ENCODE results near the gene COX15.

DNA sequence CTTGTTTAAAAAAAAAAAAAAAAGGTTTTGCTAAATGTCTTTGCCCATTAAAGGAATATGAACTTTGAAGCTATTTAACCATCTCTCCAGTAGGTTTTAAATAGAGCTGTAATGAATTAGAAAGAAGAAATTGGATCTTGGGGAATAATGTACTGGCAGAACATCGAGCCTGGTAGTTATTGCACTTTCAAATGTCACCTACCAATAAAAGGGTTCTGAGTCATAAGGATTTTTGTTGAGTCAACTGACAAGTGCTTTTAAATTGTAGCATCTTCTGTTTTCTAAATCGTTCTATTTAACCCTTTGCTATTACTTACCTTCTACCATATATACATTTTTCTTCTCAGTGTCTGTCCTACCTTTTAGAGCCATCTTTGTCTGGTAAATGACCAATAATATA is 10.8 kb upstream of the COX15 start:
- TF ChIP-seq EP300 (IDR thresholded peaks at IDR 0.05) (no peak), POLR2AphosphoS5 (IDR thresholded peaks at IDR 0.05) (no peak), POLR2A (IDR thresholded peaks at IDR 0.05) (no peak)
- TF ChIP-seq, protein P1, sequence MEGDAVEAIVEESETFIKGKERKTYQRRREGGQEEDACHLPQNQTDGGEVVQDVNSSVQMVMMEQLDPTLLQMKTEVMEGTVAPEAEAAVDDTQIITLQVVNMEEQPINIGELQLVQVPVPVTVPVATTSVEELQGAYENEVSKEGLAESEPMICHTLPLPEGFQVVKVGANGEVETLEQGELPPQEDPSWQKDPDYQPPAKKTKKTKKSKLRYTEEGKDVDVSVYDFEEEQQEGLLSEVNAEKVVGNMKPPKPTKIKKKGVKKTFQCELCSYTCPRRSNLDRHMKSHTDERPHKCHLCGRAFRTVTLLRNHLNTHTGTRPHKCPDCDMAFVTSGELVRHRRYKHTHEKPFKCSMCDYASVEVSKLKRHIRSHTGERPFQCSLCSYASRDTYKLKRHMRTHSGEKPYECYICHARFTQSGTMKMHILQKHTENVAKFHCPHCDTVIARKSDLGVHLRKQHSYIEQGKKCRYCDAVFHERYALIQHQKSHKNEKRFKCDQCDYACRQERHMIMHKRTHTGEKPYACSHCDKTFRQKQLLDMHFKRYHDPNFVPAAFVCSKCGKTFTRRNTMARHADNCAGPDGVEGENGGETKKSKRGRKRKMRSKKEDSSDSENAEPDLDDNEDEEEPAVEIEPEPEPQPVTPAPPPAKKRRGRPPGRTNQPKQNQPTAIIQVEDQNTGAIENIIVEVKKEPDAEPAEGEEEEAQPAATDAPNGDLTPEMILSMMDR (IDR thresholded peaks at IDR 0.05): no peak

All from suprapubic skin (tissue), 4 donors.